Activated CD4-positive, CD25-positive, alpha-beta regulatory T cell treated with anti-CD3 and anti-CD28 coated beads, Interleukin-2, amount 50 U/mL, for 24 hours (primary cell): ENCODE results near the gene MEPE.
"Not testable (repeated sequence)": the region's sequence is repeated elsewhere in the genome, so short reads cannot be mapped to it uniquely, and the experiment has no call there.

Experiments used
- ATAC-seq, 2 donors: fragments of 150-1000 bp; cut with Tn5 transposase; one replicate each; pipeline ENCODE4 v1.10.0; 2021; ENCODE audit warnings: mild to moderate bottlenecking in 1 of 2, moderate library complexity in 1 of 2

MEPE gene

GRCh38 chr4:87884976-87885549 is 52.3 kb downstream of the MEPE start:
- no peak for ATAC-seq

DNA sequence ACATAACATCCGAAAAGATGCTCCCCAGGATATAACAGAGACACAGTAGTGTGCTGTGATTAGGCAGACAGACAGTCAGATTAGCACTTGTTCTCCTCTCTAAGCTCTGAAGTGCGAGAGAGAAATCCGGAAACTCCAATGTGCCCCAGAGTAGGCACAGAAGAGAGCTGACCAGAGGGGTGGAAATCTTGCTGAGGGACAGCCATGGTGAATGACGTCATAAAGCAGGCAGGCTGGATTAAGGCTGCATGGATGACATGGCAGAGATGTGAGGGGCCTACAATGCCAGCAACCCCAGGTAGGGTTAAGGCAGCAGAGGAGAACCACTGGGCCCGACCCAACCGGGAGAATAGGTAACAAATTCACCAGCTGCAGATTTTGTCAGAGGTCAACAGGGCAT is 53.3 kb downstream of the MEPE start:
- no peak for ATAC-seq

DNA sequence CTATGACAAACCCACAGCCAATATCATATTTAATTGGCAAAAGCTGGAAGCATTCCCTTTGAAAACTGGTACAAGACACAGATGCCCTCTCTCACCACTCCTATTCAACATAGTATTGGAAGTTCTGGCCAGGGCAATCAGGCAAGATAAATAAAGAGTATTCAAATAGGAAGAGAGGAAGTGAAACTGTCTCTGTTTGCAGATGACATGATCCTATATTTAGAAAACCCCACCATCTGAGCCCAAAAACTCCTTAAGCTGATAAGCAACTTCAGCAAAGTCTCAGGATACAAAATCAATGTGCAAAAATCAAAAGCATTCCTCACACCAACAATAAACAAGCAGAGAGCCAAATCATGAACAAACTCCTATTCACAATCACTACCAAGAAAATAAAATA is 58.0 kb downstream of the MEPE start:
- ATAC-seq: not testable (repeated sequence)

DNA sequence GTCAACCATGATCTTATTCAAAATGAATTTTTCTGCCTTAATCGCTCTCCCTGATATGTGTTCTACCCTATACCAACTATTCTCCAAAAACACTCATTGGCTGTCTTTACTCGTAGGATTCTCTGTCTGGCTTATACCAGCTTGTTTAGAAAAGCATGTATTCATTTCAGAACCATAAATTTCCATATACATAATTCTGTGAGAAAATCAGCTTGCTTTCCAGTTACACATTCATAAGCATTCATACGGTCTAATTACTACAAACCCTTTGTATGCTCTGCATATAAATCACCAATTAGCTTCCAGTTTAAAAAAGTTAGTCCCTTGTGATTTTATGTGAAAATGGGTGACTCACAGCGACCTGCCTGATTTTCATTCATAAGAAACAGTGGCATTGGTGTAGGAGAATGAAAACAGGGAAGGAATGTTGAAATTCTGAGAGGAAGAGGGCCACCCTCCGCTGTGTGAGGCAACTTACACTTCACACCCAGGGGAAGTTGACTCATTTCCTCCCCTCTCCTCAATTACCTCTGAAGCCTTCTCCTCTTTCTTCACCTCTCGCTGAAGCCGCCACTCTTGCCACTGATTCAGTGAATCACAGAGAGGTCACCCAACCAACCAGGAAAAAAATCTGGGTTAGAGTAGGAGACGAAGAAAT is 63.3 kb downstream of the MEPE start:
- ATAC-seq: peak in 1 of 2 donors; percentile 58
